ENCODE measurements around the gene GHR.

GHR gene

DNA sequence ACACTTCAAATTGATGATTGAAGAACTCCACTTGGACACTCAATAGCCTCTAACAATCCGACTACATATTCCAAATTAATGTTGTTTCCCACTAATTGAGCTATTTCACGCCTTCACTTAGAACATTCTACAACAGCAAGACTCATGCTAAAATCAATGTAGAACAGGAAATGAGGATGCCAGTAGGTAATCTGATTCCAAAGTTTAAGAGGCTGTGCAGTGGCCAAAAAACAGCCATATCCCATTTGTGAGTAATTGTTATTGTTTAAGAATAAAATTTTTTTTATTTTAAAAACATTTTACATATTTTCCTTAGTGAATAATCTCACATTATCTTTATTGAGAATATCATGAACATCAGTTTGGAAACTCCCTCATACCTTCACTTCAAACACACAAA, 35.7 kb upstream of the GHR start:
- Histone ChIP-seq H3K4me1 (ENCODE audit: insufficient read depth, poor library complexity, severe bottlenecking) (no peaks in the 10 kb centered on the region), H3K4me3 (ENCODE audit: severe bottlenecking) (no peak overlapping the region), H3K27ac (ENCODE audit: poor library complexity, severe bottlenecking) (no peak overlapping the region), H3K36me3 (ENCODE audit: low read depth) (no peaks in the 10 kb centered on the region), H3K27me3 (ENCODE audit: insufficient read depth, poor library complexity, severe bottlenecking) (no peaks in the 10 kb centered on the region), H3K9me3 (ENCODE audit: severe bottlenecking) (peaks cover 2% of the 10 kb centered on the region)
- no peak for DNase-seq (ENCODE audit: low spot score)
- no peak for ATAC-seq (ENCODE audit: low read depth)
- TF ChIP-seq, protein P1, sequence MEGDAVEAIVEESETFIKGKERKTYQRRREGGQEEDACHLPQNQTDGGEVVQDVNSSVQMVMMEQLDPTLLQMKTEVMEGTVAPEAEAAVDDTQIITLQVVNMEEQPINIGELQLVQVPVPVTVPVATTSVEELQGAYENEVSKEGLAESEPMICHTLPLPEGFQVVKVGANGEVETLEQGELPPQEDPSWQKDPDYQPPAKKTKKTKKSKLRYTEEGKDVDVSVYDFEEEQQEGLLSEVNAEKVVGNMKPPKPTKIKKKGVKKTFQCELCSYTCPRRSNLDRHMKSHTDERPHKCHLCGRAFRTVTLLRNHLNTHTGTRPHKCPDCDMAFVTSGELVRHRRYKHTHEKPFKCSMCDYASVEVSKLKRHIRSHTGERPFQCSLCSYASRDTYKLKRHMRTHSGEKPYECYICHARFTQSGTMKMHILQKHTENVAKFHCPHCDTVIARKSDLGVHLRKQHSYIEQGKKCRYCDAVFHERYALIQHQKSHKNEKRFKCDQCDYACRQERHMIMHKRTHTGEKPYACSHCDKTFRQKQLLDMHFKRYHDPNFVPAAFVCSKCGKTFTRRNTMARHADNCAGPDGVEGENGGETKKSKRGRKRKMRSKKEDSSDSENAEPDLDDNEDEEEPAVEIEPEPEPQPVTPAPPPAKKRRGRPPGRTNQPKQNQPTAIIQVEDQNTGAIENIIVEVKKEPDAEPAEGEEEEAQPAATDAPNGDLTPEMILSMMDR (IDR thresholded peaks at IDR 0.05; ENCODE audit: poor library complexity, severe bottlenecking) = no peak

DNA sequence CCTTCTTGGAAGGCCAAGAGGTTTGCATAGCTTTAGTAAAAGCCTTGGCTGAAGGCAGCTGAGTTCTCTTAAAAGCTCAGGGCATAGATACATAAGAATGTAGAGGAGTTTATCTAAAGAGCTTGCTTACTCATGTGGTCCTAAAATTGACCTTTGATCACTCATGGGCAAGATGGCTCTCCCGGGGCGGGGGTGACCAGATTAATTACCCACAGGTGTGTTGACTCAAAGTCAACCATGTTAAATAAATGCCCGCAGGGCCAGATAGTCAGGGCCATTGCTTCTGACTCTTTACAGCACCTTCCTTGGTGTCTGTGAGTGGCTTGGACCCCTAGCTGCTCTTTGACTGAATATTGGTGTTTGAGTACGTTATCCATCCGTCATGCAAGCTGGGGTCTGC, 33.1 kb upstream of the GHR start:
- Histone ChIP-seq H3K27me3 (ENCODE audit: insufficient read depth, poor library complexity, severe bottlenecking) (no peaks in the 10 kb centered on the region), H3K4me1 (ENCODE audit: insufficient read depth, poor library complexity, severe bottlenecking) (no peaks in the 10 kb centered on the region)
- DNase-seq (ENCODE audit: low spot score) = no peak

DNA sequence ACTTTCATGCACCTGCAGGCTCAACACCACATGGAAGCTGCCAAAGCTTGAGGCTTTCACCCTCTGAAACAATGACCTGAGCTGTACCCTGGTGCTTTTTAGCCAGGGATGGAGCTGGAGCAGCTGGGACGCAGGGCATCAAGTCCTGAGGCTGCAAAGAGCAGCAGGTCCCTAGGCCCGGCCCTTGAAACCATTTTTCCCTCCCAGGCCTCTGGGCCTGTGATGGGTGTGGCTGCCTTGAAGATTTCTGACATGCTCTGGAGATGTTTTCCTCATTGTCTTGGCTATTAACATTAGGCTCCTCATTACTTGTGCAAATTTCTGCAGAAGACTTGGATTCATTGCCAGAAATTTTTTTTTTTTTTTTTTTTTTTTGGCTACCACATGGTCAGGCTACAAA, 30.3 kb upstream of the GHR start:
- Histone ChIP-seq H3K4me3 (ENCODE audit: severe bottlenecking) (no peak overlapping the region), H3K27ac (ENCODE audit: poor library complexity, severe bottlenecking) (no peak overlapping the region), H3K27me3 (ENCODE audit: insufficient read depth, poor library complexity, severe bottlenecking) (no peaks in the 10 kb centered on the region), H3K4me1 (ENCODE audit: insufficient read depth, poor library complexity, severe bottlenecking) (no peaks in the 10 kb centered on the region), H3K36me3 (ENCODE audit: low read depth) (no peaks in the 10 kb centered on the region), H3K9me3 (ENCODE audit: severe bottlenecking) (peaks cover 7% of the 10 kb centered on the region)
- DNase-seq (ENCODE audit: low spot score) (no peak), ATAC-seq (ENCODE audit: low read depth) (no peak)
- TF ChIP-seq, protein P1 (IDR thresholded peaks at IDR 0.05; ENCODE audit: poor library complexity, severe bottlenecking) = no peak

More for the DNA sequence above, 33.1 kb upstream of the GHR start:
- H3K4me3 ChIP-seq (ENCODE audit: severe bottlenecking) = no peak overlapping the region
- H3K9me3 ChIP-seq (ENCODE audit: severe bottlenecking) = peaks cover 7% of the 10 kb centered on the region
- TF ChIP-seq, protein P1 (IDR thresholded peaks at IDR 0.05; ENCODE audit: poor library complexity, severe bottlenecking) = no peak
- H3K27ac ChIP-seq (ENCODE audit: poor library complexity, severe bottlenecking) = no peak overlapping the region
- no peaks in the 10 kb centered on the region for H3K36me3 ChIP-seq (ENCODE audit: low read depth)
- no peak for ATAC-seq (ENCODE audit: low read depth)

DNA sequence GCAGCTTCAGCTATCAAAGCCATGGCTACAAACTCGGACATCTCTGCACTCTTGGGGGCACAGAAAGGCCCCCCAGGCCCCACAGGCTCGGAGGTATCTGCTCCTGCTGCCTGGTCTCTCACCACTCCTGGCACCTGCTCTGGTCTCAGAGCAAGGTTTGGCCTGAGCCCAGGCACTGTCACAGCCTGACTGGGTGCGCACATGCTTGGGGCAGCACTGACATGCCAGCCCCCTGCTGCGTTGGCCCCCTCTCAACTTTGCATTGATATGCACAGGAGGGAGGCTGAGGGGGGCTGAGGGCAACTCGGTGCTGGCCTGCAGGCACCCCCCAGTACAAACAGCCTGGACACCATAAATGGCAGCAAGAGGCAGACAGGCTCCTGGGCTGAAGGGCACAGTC, 27.1 kb upstream of the GHR start:
- DNase-seq (ENCODE audit: low spot score) = no peak
- Histone ChIP-seq H3K36me3 (ENCODE audit: low read depth) (no peaks in the 10 kb centered on the region), H3K27me3 (ENCODE audit: insufficient read depth, poor library complexity, severe bottlenecking) (no peaks in the 10 kb centered on the region), H3K27ac (ENCODE audit: poor library complexity, severe bottlenecking) (no peak overlapping the region), H3K9me3 (ENCODE audit: severe bottlenecking) (peaks cover 7% of the 10 kb centered on the region), H3K4me1 (ENCODE audit: insufficient read depth, poor library complexity, severe bottlenecking) (no peaks in the 10 kb centered on the region), H3K4me3 (ENCODE audit: severe bottlenecking) (no peak overlapping the region)
- ATAC-seq (ENCODE audit: low read depth) = no peak
- TF ChIP-seq, protein P1 (IDR thresholded peaks at IDR 0.05; ENCODE audit: poor library complexity, severe bottlenecking) = no peak

DNA sequence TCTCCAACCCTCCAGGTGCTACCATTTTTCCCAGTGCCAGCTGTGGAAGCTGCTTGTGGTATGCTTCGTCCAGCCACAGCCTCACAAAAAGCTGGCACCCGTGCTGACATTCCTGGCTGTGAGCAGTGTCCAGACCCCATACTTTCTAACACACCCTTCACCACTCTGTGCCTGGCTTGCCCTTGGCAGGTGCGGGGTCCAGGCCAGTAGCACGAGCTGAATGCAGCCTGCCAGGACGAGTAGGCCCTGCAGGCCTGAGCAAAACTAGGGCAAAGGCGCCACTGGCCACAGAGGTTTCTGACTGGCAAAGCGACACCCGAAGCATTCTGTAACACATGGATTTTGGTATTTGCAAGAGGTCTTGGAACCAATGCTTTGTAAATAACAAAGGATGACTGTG, 26.0 kb upstream of the GHR start:
- no peak overlapping the region for H3K27ac ChIP-seq (ENCODE audit: poor library complexity, severe bottlenecking)
- TF ChIP-seq, protein P1 (IDR thresholded peaks at IDR 0.05; ENCODE audit: poor library complexity, severe bottlenecking) = no peak
- H3K36me3 ChIP-seq (ENCODE audit: low read depth) = no peaks in the 10 kb centered on the region
- H3K4me3 ChIP-seq (ENCODE audit: severe bottlenecking) = no peak overlapping the region
- DNase-seq (ENCODE audit: low spot score) = no peak
- no peak for ATAC-seq (ENCODE audit: low read depth)
- no peaks in the 10 kb centered on the region for H3K4me1 ChIP-seq (ENCODE audit: insufficient read depth, poor library complexity, severe bottlenecking)
- peaks cover 7% of the 10 kb centered on the region for H3K9me3 ChIP-seq (ENCODE audit: severe bottlenecking)
- H3K27me3 ChIP-seq (ENCODE audit: insufficient read depth, poor library complexity, severe bottlenecking) = no peaks in the 10 kb centered on the region

Measured in RWPE2 (cell line).